ENCODE results near the gene BSG.
"Not testable (repeated sequence)": the region's sequence is repeated elsewhere in the genome, so short reads cannot be mapped to it uniquely, and the experiment has no call there.

The BSG gene

GRCh38 chr19:572743-573518 lies 535 bp downstream of the BSG start:
- no peak for DNase-seq (ENCODE audit: low read depth)

GRCh38 chr19:573519-573825 lies 1.1 kb downstream of the BSG start:
- DNase-seq (ENCODE audit: low read depth): no peak

GRCh38 chr19:574658-575526 lies 2.5 kb downstream of the BSG start:
- DNase-seq (ENCODE audit: low read depth): no peak

- DNase-seq (ENCODE audit: low read depth): no peak
Observed at GRCh38 chr19:575527-576506, 3.4 kb downstream of the BSG start.

- DNase-seq (ENCODE audit: low read depth): no peak
Observed at GRCh38 chr19:576768-577438, 4.5 kb downstream of the BSG start.

GRCh38 chr19:577439-578392 lies 5.3 kb downstream of the BSG start:
- no peak for DNase-seq (ENCODE audit: low read depth)

GRCh38 chr19:579111-579841 lies 6.9 kb downstream of the BSG start:
- no peak for DNase-seq (ENCODE audit: low read depth)

- DNase-seq (ENCODE audit: low read depth): no peak
Observed at GRCh38 chr19:579842-580155, 7.4 kb downstream of the BSG start.

GRCh38 chr19:580274-580835 lies 8.0 kb downstream of the BSG start:
- DNase-seq (ENCODE audit: low read depth): no peak

- DNase-seq (ENCODE audit: low read depth): no peak
Observed at GRCh38 chr19:581399-582111, 9.2 kb downstream of the BSG start.

GRCh38 chr19:582497-583197 lies 10.3 kb downstream of the BSG start:
- DNase-seq (ENCODE audit: low read depth): no peak

GRCh38 chr19:583198-583967 lies 11.0 kb downstream of the BSG start:
- no peak for DNase-seq (ENCODE audit: low read depth)

GRCh38 chr19:583968-584239 lies 11.5 kb downstream of the BSG start:
- DNase-seq (ENCODE audit: low read depth): no peak

- DNase-seq (ENCODE audit: low read depth): no peak
Observed at GRCh38 chr19:584240-585001, 12.0 kb downstream of the BSG start.

GRCh38 chr19:585146-585545 lies 12.8 kb downstream of the BSG start:
- DNase-seq (ENCODE audit: low read depth): not testable (repeated sequence)

GRCh38 chr19:585551-586110 lies 13.2 kb downstream of the BSG start:
- DNase-seq (ENCODE audit: low read depth): no peak
